OCI-LY1 (cell line): ENCODE measurements around the gene UBE2F.

Source experiments
- CTCF ChIP-seq: fragments of 200-600 bp; sonication (generic), shearing (Covaris generic); IDR thresholded peaks from 2 replicates; pipeline ENCODE4 v1.5.1; 2017; ENCODE audit warnings: mild to moderate bottlenecking, antibody characterized with exemption, low read length, moderate library complexity, mixed read lengths
- EZH2 ChIP-seq: fragments of 200-600 bp; sonication (generic), shearing (Covaris generic); IDR thresholded peaks from 2 replicates; pipeline ENCODE4 v1.8.0; 2017; ENCODE audit warnings: borderline replicate concordance, mixed run types, mild to moderate bottlenecking, antibody characterized with exemption, low read length, moderate library complexity, mixed read lengths

DNA sequence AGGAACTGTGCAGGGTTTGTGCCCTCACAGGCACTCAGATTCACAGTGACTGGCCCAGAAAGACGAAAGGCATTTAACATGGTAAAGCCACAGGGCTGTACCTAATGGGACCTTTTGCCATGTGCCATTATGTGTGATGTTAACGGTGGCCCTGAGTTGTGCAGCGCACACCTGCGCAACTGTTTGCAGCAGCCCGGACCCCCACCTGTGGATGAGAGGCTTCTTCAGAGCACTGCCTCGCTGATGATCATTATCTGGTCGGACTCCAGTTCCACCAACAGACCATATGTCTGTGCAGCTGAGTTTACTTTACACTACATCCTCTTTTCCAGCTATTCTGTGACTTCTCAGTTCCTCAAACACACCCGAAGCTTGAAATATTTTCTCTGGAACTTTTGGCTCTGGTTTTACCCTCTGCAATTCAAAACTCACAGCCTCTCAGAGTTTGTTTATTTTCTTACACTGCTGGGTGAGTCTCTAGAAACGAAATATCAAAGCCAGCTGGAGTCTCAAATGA lies 35.6 kb upstream of the UBE2F start:
- TF ChIP-seq CTCF (no peak), EZH2 (no peak)
